HG03039 (cell line): ENCODE measurements around the gene GNGT1.

Experiments used
- ATAC-seq: cut with Tn5 transposase; IDR thresholded peaks from one replicate; pipeline ENCODE4 v1.9.1; 2021; ENCODE audit warnings: mild to moderate bottlenecking, moderate library complexity; ENCODE audit not compliant: unreplicated experiment

GNGT1 gene

DNA sequence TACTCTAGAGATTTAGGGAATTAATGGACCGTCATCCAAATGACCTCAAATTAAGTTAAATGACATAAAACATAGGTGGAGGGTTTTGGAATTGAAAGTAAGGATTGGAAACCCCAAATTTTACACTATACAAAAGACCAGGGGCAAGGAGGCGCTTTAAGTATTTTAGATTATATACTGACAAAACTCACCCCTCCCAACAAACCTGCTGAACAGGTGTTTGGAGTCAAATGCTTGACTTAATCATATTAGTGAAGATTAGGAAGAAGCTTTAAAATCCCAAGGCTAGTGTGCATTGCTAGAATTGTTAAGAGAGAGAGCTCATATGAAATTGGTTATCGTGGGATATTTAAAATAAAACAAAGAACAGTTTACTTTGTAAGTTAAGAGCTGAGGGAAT lies at the start of gene GNGT1:
TSS of gene GNGT1 (plus strand) at position 301 of the 400 bp plus-strand sequence. CDS start 180 bp downstream, outside the sequence.
- no peak for ATAC-seq

DNA sequence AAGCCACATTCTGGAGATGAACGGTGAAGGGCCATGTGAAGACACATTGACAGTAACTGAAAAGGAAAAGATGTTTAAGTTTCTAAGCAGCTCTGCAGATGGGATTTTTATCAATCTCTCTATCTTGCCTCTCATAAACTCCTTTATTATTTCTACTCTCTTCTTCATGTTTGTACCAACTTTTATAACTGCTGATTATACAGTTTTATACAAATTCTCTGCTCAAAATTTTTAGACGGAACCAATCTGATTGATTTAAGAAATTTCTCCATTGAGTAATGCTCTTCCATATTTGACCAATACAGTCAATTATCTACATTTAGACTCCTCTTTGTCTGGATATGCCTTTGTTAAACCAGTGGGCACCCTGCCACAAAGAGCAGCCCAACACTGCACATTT lies 47.5 kb upstream of the GNGT1 start:
- ATAC-seq: no peak

DNA sequence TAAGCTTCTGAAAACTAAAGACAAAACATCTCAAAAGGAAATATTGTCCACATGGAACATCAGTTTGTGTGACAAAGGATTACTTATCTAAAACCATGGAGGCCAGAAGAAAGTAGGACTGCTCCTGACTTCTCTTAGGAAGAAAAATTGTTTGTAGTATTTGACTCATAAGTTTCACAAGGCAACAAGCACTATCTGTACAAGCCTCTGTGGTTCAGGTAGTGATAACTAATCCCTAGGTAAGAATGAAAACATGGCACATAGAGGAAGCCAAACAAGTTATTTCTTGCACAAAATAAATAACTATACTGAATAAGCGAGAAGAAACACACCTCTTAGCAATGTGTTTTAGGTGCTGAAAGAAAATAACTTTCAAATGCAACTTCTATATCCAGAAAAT lies 46.1 kb upstream of the GNGT1 start:
- ATAC-seq: no peak

DNA sequence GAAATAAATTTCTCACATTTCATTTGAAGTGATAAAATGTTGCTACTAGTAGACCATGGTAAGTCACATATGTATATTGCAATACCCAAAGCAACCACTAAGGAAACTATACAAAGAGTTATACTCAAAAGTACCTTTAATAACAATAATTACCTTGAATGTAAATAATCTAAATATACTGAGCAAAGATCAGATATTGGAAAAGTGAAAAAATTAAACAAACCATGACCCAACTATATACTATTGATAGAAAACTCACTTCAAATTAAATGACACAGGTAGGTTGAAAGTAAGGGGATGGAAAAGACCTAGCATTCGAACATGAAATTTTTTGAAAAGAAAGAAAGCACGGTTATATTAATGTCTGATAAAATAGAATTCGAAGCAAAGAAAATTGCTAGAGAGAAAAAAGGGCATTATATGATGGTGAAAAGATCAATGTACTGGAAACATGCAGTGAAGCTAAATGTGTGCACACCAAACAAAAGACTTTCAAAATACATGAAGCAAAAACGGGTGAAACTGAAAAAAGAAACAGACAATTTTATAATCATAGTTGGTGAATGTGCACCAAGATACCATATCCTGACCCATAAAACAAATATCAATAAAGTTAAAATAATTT lies 44.9 kb upstream of the GNGT1 start:
- no peak for ATAC-seq

DNA sequence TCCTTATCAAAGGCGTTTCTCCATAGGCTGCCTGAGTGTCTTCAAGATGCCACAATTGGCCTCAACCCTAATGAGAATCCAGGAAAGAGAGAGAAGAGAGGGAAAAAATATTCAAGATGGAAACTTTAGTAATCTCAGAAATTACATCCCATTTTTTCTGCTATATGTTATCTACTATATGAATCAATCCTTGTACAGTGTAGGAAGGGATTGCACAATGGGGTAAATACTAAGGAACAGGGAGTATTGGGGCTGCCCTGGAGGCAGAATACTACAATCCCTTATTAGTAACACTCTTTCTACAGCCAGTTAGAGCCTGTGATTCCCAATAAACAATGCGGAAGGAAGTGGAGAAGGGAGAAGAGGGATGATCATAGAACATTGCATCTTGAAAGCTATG lies 43.7 kb upstream of the GNGT1 start:
- no peak for ATAC-seq

DNA sequence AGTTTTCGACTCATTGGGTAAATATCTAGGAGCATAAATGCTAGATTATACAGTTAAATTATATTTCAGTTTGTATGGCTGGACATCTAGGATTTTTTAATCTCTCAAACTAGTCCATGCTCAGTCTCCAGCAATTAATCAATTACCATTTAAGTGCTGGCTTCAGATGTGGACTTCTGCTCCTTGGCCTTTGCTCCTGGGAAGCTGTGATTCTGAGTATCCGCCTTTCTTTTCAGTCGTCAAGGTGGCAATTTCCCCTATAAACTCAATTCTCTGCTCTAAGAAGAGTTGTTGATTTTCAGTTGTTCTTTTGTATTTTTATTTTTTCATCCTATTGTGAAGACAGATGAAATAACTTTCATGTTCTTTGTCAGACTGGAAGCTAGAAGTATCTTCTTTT lies 39.5 kb upstream of the GNGT1 start:
- ATAC-seq: no peak

DNA sequence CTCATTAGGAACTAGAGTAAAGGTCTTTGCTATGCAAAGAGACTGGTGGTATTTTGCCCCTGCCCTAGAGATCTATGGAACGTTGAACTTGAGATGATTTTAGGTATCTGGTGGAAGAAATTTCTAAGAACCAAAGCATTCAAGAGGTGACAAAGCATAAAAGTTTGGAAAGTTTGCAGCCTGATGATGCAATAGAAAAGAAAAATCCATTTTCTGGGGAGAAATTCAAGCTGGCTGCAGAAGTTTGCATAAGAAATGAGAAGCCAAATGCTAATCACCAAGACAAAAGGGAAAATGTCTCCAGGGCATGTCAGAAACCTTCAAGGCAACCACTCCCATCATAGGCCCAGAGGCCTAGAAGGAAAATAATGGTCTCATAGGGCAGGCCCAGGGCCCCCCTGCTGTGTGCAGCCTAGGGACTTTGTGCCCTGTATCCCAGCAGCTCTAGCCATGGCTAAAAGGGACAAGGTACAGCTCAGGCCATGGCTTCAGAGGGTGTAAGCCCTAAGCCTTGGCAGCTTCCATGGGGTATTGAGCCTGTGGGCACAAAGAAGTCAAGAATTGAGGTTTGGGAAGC lies 32.3 kb upstream of the GNGT1 start:
- no peak for ATAC-seq

DNA sequence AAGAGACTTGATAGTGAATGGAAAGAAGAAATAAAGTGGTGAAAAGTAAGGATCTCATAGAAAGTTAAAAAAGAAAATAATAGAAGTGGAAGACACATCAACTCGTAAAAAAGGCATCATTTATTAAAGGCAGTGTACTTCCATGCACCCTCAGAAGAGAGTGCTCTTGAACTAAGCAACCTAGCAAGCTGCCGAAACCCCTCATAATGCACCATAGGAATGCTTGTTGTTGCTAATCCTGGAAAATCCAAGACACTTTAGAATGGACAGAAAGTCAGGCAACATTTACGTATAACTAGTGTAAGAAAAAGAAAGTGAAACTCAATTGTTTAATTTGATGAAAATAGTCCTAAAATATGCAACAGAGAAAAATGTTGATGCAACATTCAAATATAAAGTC lies 28.6 kb upstream of the GNGT1 start:
- no peak for ATAC-seq

DNA sequence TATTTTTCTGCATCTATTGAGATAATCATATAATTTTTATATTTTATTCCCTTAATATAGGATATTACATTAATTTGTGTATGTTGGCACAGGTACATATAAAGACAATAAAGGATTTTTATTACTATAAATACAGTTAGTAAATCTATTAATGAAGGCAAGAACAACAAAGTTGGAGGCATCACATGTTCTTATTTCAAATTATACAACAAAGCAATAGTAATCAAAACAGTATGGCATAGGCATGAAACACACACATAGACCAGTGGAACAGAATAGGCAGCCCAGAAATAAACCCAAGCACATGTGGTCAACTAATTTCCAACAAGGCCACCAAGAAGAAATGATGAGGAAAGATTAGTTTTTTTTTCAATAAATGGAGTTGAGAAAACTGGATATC lies 27.0 kb upstream of the GNGT1 start:
- ATAC-seq: no peak

DNA sequence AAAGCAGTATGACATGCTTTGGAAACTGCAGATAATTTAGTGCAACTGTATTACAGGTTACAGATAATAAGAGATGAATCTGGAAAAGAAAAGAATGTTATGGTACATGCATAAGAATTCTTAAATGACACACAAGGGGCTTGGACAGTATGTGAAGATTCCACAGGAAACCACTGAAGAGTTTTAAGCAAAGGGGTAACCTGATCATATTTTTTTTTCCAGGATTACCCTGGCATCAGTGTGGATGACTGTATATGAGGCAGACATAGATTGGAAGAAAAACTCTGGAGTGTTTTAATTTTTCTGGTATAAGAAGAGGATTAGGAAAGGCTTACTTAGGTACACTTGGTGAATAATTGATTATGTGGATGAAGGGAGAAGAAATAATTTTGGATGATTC lies 23.9 kb upstream of the GNGT1 start:
- no peak for ATAC-seq

DNA sequence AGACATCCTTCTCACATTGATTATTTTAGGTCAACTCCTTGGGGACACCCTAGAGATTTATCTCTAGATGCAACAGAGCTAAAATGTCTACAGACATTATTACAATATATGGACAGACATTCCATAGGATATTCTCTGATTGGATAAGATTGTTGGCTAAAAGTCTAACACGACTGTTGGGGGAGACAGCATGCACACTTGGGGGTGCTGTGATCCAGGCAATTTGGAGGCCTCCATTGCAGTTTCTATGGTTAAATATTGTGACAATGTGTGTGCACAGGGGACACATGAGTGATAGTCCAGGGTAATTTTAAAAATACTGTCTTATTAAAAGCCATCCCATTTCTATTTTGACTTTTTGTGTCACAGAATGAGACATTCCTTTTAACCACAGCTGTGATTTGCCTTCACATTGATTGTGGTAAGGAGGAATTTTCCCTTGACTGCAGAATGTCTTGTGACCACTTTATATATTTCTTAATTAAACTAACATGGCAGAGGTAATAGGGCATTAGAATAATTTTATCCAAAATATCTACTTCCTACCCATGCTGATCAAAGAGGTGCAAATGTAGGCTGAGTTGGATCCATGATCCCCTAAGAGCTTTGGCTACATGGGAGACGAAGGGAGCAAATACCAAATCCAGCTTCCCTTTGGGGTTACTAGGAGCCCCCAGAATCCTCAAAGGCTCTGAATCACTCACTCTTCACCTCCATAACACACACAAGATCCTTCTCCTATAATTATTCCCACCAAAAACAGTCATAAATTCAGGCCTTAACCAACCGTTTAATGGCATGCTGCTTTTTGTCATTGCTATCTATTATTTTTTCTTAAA lies 23.1 kb upstream of the GNGT1 start:
- no peak for ATAC-seq

DNA sequence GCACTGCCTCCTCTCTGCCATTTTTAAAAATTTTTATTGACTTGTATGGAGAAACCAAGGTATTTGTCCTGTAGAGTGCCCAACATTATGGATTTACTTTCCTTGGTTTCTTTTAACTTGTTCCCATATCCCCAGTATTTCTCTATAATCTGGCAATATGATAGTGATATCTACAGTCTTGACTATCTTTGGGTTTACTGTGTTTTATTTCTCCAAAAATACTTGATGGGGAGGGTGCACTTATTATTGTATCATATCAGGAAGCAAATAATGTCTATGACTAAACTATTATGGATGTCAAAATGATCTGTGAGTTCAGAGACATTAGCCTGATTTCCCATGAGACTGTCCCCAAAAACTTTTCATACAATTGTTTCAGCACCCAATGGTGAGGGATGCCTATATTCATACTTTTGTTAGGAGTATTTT lies 22.4 kb upstream of the GNGT1 start:
- no peak for ATAC-seq

DNA sequence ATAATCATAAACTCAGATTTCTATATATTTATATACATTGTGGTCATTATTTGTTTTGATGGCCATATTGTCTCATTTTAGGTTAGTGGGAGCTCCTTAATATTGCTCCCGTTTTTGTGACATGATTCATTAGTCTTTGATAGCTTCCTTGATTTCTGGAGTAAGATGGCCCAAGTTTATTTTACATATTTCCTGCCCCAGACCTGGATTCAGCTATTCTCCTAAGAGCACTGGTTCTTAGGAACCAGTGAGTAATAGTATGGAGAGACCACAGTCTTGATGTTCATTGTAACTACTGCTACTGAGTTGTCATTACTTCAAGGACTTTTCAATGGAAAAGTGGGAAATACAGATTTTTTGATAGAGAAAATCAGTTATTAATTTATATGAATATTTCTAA lies 21.8 kb upstream of the GNGT1 start:
- ATAC-seq: no peak

DNA sequence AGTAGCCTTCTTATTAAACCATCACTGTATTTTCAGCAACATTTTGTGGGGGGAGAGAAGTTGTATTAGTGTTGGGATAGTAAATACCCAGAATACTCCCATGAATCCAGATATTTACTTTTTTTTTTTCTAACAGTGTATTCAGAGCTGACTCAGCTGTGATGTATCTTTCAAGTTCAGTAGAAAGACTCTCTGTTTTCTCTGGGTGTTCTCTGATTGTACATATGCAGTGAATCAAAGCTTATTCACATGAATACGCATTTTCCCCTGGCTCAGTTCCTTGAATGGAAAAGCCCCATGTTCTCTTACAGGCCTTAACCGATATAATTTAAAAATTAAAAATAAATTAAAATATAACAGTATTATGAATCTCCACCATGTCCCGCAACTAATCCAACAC lies 17.1 kb upstream of the GNGT1 start:
- no peak for ATAC-seq

DNA sequence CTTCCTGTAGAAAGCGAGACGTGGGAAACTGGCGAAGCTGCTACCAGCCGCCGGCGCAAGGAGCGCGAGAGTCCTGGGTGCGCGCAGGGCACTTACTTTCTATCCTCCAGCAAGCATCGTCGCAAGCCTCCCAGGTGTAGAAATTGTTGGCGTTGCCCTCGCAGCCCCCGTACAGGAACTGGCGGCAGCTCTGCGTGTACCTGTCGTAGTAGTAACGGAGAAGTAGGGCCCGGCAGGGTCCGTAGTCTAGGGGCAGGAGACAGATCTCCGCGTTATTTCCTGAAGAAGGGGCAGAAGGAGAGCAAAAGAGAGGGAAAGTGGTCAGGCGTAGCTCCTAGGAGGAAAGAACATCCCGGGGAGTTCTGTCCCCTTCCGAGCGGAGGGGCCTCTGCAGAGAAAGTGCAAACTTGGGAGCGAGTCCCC lies 16.3 kb upstream of the GNGT1 start:
- no peak for ATAC-seq

DNA sequence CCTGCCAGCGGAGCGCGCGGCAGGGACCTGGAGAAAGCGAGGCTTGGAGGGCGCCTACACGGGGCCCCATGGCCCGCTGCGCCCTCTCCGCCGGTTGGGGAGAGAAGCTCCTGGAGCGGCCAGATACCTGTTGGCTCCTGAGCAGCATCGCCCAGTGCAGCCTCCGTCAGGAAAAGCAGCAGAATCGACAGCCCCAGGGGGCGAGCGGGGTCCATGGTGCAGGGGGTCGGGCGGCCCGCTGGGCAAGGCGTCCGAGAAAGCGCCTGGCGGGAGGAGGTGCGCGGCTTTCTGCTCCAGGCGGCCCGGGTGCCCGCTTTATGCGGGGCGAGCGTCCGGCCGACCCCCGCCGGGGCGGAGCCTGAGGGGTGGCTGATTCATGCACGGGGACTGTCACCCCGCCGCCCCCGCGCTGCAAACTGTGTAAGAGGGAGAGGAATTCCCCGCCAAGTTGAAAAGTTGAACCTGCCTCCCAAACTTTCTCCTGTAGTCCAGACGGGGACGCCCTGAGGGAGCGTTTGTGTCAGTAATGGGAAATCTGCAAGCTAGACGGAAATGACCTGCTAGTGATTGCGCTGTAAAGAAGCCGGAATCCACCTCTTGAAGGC lies 15.8 kb upstream of the GNGT1 start, which contains the start of gene TFPI2:
TSS of gene TFPI2 (minus strand) at position 290 of the 605 bp plus-strand sequence. CDS start at position 215, 75 bp downstream.
- ATAC-seq: no peak

DNA sequence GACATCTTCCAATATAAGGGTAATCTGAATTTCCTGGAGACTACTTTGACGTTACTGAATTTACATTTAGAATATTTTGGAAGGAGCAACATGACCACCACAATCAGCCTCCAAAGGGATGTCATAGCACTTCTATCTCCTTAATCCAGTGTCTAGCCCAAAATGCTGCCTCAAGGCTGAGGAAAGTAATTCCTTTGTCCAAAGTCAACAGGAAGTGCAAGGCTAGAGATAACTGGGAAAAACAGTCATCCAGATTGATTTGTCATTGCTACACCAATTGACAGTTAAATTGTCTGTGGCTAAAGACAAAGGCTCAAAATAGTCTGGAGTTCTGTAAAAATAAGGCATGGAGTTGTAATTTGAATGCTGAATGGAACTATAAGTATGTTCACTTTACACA lies 11.9 kb upstream of the GNGT1 start:
- no peak for ATAC-seq

DNA sequence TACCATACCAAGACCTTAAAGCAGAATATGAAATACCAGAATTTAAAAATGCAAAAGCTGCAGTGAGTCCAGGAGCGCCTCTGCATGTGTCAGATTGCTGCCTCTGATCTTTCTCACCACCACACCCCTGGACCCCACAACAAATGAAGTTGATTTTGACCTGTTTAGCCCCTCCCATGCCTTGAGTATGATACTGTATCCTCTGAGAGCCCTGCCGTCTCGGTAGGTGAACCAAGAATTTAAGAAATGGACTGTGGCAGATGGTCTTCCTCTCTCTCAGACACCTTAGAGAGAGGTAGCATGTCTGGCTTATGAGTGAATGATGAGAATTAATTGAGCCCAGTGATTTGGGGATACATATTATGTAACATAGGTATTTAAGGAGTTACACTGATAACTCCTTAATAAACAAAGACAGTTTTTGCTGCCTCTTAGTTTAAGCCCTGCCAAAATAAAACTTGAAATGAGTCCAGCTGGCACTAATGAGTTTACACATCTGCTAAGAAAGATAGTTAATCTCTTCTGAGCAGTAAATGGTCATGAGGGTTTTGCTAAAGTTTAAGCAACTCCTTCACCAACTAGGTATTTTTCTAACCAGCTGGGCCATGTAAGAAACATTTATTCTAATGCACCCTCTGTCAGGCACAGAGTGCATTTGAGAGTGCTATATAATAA lies 11.3 kb upstream of the GNGT1 start:
- no peak for ATAC-seq

DNA sequence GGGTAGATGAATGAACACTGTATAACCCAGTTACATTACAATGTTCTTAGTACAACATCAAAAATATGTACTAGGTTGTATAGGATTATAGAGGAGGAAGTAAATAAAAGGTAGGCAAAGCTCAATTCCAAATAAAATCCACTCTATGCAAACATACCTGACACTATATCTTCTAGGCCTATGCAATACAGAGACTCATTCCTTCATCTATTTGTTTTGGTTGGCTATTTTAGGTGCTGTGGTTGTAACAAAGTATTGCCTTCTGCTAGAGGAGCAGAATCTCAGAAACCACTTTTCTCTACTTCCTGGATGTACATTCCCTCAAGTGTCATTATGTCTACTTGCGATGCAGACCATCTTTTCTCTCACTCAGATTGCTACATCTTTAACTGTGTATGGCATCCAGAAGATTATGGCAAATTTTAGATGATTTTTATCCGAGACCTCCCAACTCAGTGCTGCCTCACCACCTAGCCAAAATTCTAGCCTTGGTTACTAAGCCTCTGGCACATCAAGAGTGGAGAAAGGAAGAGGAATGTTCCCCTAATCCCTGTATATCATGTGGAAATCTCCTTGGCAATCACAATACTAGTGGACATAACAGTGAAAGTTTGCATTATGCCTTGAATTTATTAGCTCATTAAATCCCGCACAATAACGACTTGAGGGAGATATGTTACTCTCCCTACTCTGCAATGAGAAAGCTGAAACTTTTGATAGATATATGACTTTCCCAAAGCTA lies 10.3 kb upstream of the GNGT1 start:
- ATAC-seq: no peak

DNA sequence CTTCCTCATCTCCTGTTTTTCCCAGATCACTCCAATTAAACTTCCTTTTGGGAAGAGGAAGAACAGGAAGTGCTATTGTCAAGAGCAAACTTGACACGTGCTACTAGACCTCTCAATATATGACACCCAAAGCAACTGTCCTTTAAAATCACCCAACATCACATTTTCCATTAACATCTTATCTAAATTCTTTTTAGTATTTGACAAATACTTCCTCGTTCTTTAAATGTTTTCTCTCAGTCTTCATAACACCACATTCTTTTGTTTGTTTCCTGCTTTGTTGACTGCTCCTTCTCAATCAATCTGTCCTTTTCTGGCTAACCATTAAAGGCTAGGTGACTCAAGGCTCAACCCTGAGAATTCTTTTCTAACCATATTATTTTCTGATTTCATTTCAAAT lies 8.7 kb upstream of the GNGT1 start:
- ATAC-seq: no peak
